Measurements from ENCODE around the gene HNRNPK. TPM values are rescaled to one million over a fixed set of nuclear protein-coding genes. Genes with fewer than 3 reads are reported as not detected.

Gene HNRNPK
- total and polyA plus RNA-seq, 2 donors from 2014 or later: 290 to 483 TPM

- peaks cover 0 to 4% (median 2%) of the 10 kb centered on the region in 3 donors for H3K36me3 ChIP-seq (ENCODE audit: control insufficient read depth in 2 of 3, insufficient read depth in 3 of 3, low read length in 3 of 3)
- no peak overlapping the region for H3K27ac ChIP-seq (ENCODE audit: low read depth in 2 of 2, low read length in 2 of 2)
- H3K27me3 ChIP-seq (ENCODE audit: control insufficient read depth, insufficient read depth, low read length): no peaks in the 10 kb centered on the region
- no peak for DNase-seq
- FAIRE-seq: no peak
- no peak for TF ChIP-seq CTCF (IDR thresholded peaks at IDR 0.05; ENCODE audit: borderline replicate concordance, extremely low read depth, insufficient read depth)
- H3K9me3 ChIP-seq (ENCODE audit: control insufficient read depth in 2 of 3, insufficient read depth in 1 of 3, low read length in 3 of 3): no peaks in the 10 kb centered on the region
- H3K4me3 ChIP-seq (ENCODE audit: low read length in 3 of 3): no peak overlapping the region
- intact Hi-C loops (cut with DNase I): no loop called here
- no peak overlapping the region for H3K9ac ChIP-seq (ENCODE audit: low read length in 3 of 3)
- H3K4me1 ChIP-seq (ENCODE audit: control insufficient read depth in 2 of 3, insufficient read depth in 2 of 3, low read depth in 1 of 3, low read length in 3 of 3): no peaks in the 10 kb centered on the region
Measured at GRCh38 chr9:83934569-83935275, 45.3 kb downstream of the HNRNPK start.

GRCh38 chr9:83933790-83934189 is 46.2 kb downstream of the HNRNPK start:
- H3K4me3 ChIP-seq (ENCODE audit: low read length in 3 of 3): no peak overlapping the region
- H3K36me3 ChIP-seq (ENCODE audit: control insufficient read depth in 2 of 3, insufficient read depth in 3 of 3, low read length in 3 of 3): no peaks in the 10 kb centered on the region
- FAIRE-seq (no peak), DNase-seq (no peak)
- no peak overlapping the region for H3K9ac ChIP-seq (ENCODE audit: low read length in 3 of 3)
- no peak overlapping the region for H3K27ac ChIP-seq (ENCODE audit: low read depth in 2 of 2, low read length in 2 of 2)
- TF ChIP-seq CTCF (IDR thresholded peaks at IDR 0.05; ENCODE audit: borderline replicate concordance, extremely low read depth, insufficient read depth): no peak
- H3K27me3 ChIP-seq (ENCODE audit: control insufficient read depth, insufficient read depth, low read length): no peaks in the 10 kb centered on the region
- H3K4me1 ChIP-seq (ENCODE audit: control insufficient read depth in 2 of 3, insufficient read depth in 2 of 3, low read depth in 1 of 3, low read length in 3 of 3): no peaks in the 10 kb centered on the region
- no peaks in the 10 kb centered on the region for H3K9me3 ChIP-seq (ENCODE audit: control insufficient read depth in 2 of 3, insufficient read depth in 1 of 3, low read length in 3 of 3)
- intact Hi-C loops (cut with DNase I): no loop called here

GRCh38 chr9:83932851-83933250 is 47.2 kb downstream of the HNRNPK start:
- no peak overlapping the region for H3K27ac ChIP-seq (ENCODE audit: low read depth in 2 of 2, low read length in 2 of 2)
- DNase-seq: no peak
- no peak for TF ChIP-seq CTCF (IDR thresholded peaks at IDR 0.05; ENCODE audit: borderline replicate concordance, extremely low read depth, insufficient read depth)
- no peaks in the 10 kb centered on the region for H3K9me3 ChIP-seq (ENCODE audit: control insufficient read depth in 2 of 3, insufficient read depth in 1 of 3, low read length in 3 of 3)
- H3K36me3 ChIP-seq (ENCODE audit: control insufficient read depth in 2 of 3, insufficient read depth in 3 of 3, low read length in 3 of 3): no peaks in the 10 kb centered on the region
- no peaks in the 10 kb centered on the region for H3K4me1 ChIP-seq (ENCODE audit: control insufficient read depth in 2 of 3, insufficient read depth in 2 of 3, low read depth in 1 of 3, low read length in 3 of 3)
- H3K9ac ChIP-seq (ENCODE audit: low read length in 3 of 3): no peak overlapping the region
- H3K4me3 ChIP-seq (ENCODE audit: low read length in 3 of 3): no peak overlapping the region
- intact Hi-C loops (cut with DNase I): no loop called here
- no peaks in the 10 kb centered on the region for H3K27me3 ChIP-seq (ENCODE audit: control insufficient read depth, insufficient read depth, low read length)
- FAIRE-seq: no peak

GRCh38 chr9:83932011-83932410 is 48.0 kb downstream of the HNRNPK start:
- H3K4me3 ChIP-seq (ENCODE audit: low read length in 3 of 3): no peak overlapping the region
- H3K9me3 ChIP-seq (ENCODE audit: control insufficient read depth in 2 of 3, insufficient read depth in 1 of 3, low read length in 3 of 3): no peaks in the 10 kb centered on the region
- H3K36me3 ChIP-seq (ENCODE audit: control insufficient read depth in 2 of 3, insufficient read depth in 3 of 3, low read length in 3 of 3): no peaks in the 10 kb centered on the region
- intact Hi-C loops (cut with DNase I): no loop called here
- TF ChIP-seq CTCF (IDR thresholded peaks at IDR 0.05; ENCODE audit: borderline replicate concordance, extremely low read depth, insufficient read depth): no peak
- FAIRE-seq: no peak
- H3K27ac ChIP-seq (ENCODE audit: low read depth in 2 of 2, low read length in 2 of 2): no peak overlapping the region
- no peaks in the 10 kb centered on the region for H3K27me3 ChIP-seq (ENCODE audit: control insufficient read depth, insufficient read depth, low read length)
- no peak overlapping the region for H3K9ac ChIP-seq (ENCODE audit: low read length in 3 of 3)
- DNase-seq: no peak
- no peaks in the 10 kb centered on the region for H3K4me1 ChIP-seq (ENCODE audit: control insufficient read depth in 2 of 3, insufficient read depth in 2 of 3, low read depth in 1 of 3, low read length in 3 of 3)

Measured in kidney (tissue), 14 donors.